HS-27A (cell line): ENCODE data around the gene MORN3.
"Not testable (repeated sequence)": the region's sequence is repeated elsewhere in the genome, so short reads cannot be mapped to it uniquely, and the experiment has no call there.

Experiments used
- DNase-seq: peaks from one replicate; pipeline ENCODE4 v3.0.0-alpha.2; 2012; ENCODE audit warnings: low read depth, missing footprints

The MORN3 gene

DNA sequence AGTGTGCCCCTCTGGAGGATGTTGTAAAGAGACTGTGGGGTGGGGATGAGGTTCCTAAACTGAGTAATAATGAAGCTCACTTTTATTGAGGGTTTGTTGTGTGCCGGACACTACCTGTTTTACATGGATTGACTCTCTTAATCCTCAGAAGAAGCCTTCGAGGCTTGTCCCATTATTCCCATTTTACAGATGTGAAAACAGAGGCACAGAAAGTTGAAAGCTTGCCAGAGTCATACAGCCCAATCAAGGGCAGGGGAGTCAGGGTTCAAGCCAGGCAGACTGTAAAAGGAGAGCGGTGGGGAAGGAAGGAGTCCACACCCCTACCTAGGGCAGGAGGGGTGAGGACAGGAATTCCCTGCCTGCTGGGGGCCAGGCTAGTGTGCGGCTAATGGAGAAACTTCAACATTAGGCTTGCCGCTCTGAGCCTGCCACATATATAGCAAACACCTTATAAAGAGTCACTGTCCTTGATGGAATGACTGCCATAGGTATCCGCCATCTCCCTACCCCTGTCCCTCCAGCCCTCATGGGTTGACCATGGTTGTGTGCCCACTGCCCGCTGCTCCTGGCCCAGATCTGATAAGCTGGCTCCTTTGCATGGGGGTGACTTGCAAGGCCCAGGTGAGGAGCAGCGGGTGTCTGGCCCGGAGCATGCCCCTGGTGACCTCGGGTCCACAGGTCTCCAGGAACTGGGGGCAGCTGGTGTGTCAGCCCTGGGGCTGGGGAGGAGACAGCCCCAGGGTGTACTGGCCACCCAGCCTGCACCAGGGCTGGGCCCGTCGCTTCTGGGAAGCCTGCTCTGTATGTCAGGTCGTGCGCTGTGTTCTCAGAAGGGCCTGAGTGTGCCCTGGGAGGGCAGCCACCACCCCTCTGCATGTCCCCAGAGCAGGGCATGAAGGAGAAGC is 30.9 kb downstream of the MORN3 start:
- no peak for DNase-seq

DNA sequence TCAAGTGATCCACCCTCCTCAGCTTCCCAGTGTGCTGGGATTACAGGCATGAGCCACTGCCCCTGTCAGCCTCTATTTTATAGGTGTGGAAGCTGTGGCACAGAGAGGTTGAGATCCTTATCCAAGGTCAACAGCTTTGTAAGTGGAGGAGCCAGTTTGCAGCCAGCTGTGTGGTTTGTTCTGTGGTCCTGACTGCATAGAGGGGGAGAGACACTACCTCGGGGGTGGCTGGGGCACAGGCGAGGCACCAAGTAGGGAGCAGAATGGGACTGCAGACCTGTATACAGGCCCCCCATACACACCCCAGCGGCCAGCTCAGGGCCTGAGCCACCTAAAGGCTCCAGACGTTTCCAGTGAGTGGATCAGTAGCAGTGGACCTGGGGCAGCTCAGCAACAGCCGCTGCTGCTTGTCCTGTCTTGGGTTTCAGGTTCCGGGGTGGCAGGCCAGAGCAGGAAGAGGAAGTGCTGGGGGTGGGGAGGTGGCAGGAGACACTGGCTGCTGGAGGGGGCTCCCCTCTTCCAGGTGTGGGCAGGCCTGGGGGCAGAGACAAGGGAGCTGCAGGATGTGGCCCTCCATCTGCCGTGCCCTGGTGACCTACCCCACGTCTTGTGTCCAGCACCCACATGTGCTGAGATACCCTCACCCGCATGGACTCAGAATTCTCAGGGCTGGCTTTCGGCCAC is 32.1 kb downstream of the MORN3 start:
- no peak for DNase-seq

DNA sequence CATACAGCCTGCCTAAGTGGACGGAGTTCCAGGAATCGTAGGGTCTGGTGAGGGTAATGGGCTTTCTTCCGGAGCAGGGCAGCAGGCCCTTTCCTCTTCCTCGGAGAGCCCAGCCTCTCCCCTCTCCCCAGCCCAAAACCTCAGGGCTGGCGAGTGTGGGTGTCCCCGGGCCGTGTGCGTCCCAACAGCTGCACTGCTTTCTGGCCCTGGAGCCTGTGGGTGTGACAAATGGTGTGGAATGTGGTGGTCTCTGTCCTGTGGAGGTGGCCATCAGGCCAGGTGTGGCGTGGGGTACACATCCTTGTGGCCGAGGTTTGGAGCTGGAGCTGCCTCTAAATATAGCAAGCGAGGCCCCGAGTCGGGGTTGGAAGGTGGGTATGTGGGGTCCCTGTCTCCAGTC is 34.6 kb downstream of the MORN3 start:
- no peak for DNase-seq

GRCh38 chr12:121633833-121634196 is 35.6 kb downstream of the MORN3 start:
- DNase-seq: not testable (repeated sequence)

DNA sequence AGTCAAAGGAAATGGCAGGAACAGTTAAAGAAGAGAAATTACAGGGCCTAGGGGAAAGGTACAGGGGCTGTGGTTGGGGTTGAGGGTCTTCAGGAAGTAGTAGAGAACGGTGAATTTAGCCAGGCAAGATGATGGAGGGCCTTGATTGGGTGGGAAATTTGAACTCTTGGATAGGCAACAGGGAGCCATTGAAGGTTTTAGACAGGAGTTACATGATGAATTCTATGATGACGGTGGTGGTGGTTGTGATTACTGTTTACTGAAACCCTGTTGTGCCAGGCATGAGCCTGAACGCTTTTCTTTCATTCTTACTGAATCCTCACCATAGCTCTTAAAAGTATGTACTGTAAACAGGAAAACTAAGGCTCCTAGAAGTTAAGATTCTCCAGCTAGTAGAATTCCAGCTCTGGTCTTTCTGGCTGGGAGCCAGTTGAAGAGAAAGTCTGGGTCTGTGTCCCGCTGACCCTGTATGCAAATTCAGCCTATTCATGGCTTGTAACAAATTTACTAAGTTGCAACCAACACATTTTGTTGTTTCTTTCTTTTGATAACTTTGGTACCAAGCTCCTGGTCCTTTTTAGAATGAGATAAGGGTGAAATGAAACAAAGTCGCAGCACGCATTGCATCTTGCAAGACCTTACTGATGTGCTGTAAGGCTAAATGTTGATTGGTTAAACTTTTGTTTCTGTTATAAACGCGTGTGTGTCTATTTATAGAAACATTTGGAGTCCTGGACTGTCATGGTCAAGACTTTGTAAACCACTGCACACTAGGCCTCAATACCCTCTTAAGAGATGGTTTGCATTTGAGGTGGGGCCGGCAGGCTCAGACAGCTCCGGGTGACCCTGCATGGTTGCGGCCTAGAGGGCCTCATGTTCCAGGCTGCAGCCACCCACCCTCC is 37.1 kb downstream of the MORN3 start:
- no peak for DNase-seq

GRCh38 chr12:121630791-121631355 is 38.6 kb downstream of the MORN3 start:
- no peak for DNase-seq

GRCh38 chr12:121628536-121628935 is 40.9 kb downstream of the MORN3 start:
- no peak for DNase-seq

- DNase-seq: no peak
Measured at GRCh38 chr12:121628037-121628436, 41.4 kb downstream of the MORN3 start.

DNA sequence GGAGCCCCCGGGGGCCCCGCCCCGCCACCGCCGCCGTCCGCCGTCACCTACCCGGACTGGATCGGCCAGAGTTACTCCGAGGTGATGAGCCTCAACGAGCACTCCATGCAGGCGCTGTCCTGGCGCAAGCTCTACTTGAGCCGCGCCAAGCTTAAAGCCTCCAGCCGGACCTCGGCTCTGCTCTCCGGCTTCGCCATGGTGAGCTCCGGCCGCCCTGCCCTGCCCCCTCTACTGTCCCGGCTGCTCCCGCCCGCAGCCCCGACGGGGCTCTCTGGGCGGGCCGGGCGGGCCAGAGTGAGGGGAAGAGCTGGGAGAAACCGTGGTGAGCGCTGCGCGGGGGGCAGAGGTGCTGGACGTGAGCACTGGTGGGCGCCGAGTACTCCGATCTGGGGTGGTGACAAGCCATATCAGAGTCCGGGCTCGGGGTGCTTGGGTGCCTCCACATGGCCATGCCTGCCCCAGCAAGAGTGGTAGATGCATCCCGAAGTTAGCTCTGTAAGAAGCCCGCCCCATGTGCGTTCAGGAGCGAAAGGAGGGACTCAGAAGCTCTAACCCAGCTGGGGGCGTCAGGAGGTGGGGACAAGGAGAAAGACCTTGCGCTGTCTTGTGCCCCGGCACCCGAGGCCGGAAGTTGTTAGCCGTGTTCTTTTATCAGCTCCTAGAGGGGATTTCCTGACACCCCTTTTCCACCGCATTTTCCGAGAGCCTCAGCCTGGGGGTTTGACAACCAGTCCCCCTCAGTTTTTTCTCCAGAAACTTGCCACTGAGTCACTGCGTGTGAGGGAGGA is 42.4 kb downstream of the MORN3 start:
- no peak for DNase-seq

DNA sequence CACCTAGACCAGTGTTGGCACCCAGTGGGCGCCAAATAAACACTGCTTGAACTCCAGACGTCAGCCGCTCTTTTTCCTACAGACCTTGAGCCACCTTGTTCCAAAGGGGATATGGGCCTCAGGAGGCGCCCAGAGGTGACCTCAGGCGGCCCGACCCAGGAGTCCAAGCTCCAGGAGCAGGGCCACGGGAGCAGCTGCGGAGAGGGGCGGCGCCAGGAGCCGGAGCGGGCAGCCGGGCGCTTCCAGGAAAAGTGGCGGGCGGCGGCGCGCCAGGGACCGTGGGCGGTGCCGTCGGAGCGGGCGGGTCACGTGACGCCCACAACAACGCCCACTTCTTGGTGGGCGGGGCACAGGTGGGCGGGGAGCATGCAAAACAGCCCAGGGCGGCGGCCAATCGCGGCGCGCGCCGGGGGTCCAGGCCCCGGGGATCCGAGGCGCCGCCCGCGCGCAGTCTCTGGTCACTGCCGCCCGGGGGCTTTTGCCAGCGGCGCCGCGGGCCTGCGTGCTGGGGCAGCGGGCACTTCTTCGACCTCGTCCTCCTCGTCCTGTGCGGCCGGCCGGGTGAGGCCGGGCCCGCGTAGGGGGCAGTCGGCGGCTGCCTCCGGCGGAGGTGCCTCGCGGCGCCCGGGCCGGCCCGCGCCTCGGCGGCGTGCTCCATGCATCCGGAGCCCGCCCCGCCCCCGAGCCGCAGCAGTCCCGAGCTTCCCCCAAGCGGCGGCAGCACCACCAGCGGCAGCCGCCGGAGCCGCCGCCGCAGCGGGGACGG is 43.2 kb downstream of the MORN3 start, which contains the start of gene ORAI1:
Gene ORAI1 (plus strand): TSS at position 444 of the 766 bp plus-strand sequence.
- peak; percentile 69 for DNase-seq

DNA sequence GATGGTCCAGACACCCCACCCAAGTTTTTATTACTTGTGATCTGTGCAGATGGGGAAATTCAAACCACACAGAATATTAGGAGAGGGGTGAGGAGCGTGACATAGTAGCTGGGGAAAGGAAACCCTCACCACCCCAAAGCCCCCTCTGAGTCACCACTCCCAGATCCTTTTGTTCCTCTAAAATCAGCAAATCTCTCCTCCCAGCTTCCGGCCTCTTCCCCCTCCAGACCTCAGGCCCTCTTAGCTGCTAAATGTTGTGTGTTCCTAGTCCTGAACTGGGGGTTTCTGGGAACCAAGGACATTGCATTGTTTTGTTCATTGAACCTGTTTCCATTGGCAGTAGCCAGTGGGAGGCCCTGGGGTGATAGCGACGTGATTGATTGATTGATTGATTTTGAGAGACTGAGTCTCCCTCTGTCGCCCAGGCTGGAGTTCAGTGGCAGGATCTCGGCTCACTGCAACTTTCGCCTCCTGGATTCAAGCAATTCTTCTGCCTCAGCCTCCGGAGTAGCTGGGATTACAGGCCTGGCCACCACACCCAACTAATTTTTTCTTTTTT is 49.0 kb downstream of the MORN3 start:
- no peak for DNase-seq

DNA sequence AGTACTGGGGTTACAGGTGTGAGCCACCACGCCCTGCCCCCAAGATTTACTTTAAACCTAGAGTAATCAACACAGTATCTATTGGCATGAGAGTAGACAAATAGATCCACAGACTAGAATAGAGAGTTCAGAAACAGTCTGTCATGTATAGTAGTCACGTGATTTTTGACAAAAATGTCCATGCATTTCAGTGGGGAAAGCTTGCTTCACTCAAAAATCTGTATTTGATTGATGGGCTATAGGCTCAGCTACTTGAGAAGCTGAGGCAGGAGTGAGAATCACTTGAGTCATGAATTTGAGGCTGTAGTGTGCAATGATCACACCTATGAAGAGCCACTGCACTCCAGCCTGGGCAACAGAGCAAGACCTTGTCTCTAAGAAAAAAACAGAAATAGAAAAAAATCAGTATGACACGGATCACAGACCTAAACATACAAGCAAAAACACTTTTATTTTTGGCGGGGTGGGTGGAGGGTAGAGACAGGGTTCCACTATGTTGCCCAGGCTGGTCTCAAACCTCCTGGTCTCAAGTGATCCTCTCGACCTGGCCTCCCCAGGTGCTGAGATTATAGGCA is 50.7 kb downstream of the MORN3 start:
- DNase-seq: no peak

GRCh38 chr12:121614872-121615467 is 54.5 kb downstream of the MORN3 start:
- no peak for DNase-seq

GRCh38 chr12:121613462-121613861 is 56.0 kb downstream of the MORN3 start:
- no peak for DNase-seq

DNA sequence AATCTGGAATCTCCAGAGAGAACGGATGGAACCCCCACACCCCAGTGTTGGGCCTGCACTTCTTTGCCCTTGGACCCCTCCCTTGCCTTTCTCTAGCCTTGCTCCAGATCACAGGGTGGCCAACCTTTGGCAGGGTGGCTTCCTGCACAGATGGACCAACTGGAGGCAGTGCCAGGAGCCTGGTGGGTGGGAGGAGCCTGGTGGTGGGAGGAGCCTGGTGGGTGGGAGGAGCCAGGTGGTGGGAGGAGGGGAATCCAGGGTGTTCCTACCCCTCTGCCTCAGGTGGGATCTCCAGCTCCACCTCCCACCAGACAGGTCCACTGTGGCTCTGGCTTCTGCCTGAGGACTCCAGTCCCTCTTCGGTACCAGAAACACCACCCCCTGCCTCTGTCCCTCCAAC is 58.1 kb downstream of the MORN3 start:
- no peak for DNase-seq

GRCh38 chr12:121610239-121611149 is 59.0 kb downstream of the MORN3 start:
- DNase-seq: no peak

GRCh38 chr12:121608301-121608700 is 61.2 kb downstream of the MORN3 start:
- DNase-seq: no peak

- no peak for DNase-seq
Measured at GRCh38 chr12:121603581-121603980, 65.9 kb downstream of the MORN3 start.
